Raji (cell line): Measurements from ENCODE around the gene TMCC1.

Experiments
- POLR2A ChIP-seq: IDR thresholded peaks from 2 replicates; pipeline ENCODE4 v1.6.1; 2011; ENCODE audit warnings: low read depth, low read length, control low read depth; ENCODE audit not compliant: insufficient read depth

The TMCC1 gene

GRCh38 chr3:129633751-129634481, 259.6 kb downstream of the TMCC1 start:
- no peak for TF ChIP-seq POLR2A

- TF ChIP-seq POLR2A, result no peak
Measured at GRCh38 chr3:129632977-129633376, 260.5 kb downstream of the TMCC1 start.

GRCh38 chr3:129632556-129632955, 261.0 kb downstream of the TMCC1 start:
- TF ChIP-seq POLR2A, result no peak

- TF ChIP-seq POLR2A, result no peak
Measured at GRCh38 chr3:129632056-129632455, 261.5 kb downstream of the TMCC1 start.

GRCh38 chr3:129629011-129629410, 264.5 kb downstream of the TMCC1 start:
- no peak for TF ChIP-seq POLR2A

GRCh38 chr3:129628169-129628522, 265.4 kb downstream of the TMCC1 start:
- no peak for TF ChIP-seq POLR2A

GRCh38 chr3:129627350-129628168, 266.0 kb downstream of the TMCC1 start:
- 0 out of 2 replicates have a peak, but pooled peaks have one; percentile 13 for TF ChIP-seq POLR2A

- peak; percentile 67 for TF ChIP-seq POLR2A
Measured at GRCh38 chr3:129626744-129627349, 266.7 kb downstream of the TMCC1 start.

- no peak for TF ChIP-seq POLR2A
Measured at GRCh38 chr3:129625072-129625874, 268.2 kb downstream of the TMCC1 start.

- no peak for TF ChIP-seq POLR2A
Measured at GRCh38 chr3:129624347-129625071, 269.0 kb downstream of the TMCC1 start.

- TF ChIP-seq POLR2A, result no peak
Measured at GRCh38 chr3:129623447-129624118, 269.9 kb downstream of the TMCC1 start.

- no peak for TF ChIP-seq POLR2A
Measured at GRCh38 chr3:129622933-129623332, 270.6 kb downstream of the TMCC1 start.

- TF ChIP-seq POLR2A, result no peak
Measured at GRCh38 chr3:129622226-129622874, 271.2 kb downstream of the TMCC1 start.
